HG02885 (cell line): ENCODE data around the gene GLB1L2.

Experiments
- ATAC-seq: cut with Tn5 transposase; IDR thresholded peaks from one replicate; pipeline ENCODE4 v1.9.1; 2021; ENCODE audit warnings: mild to moderate bottlenecking; ENCODE audit not compliant: unreplicated experiment, poor library complexity

Gene GLB1L2

DNA sequence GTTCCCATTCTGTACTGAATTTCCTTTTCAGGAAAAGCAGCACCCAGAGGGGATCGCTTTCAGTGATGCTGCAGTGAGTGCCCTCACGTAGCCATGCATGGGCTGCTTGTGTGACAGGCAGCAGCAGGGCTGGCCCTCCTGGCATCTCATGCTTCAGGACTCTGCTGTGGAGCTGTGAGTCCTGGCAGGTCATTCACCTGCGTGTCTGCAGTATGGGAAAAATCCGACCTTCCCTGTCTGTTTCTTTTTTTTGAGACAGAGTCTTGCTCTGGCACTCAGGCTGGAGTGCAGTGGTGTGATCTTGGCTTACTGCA is 13.4 kb downstream of the GLB1L2 start:
- no peak for ATAC-seq

DNA sequence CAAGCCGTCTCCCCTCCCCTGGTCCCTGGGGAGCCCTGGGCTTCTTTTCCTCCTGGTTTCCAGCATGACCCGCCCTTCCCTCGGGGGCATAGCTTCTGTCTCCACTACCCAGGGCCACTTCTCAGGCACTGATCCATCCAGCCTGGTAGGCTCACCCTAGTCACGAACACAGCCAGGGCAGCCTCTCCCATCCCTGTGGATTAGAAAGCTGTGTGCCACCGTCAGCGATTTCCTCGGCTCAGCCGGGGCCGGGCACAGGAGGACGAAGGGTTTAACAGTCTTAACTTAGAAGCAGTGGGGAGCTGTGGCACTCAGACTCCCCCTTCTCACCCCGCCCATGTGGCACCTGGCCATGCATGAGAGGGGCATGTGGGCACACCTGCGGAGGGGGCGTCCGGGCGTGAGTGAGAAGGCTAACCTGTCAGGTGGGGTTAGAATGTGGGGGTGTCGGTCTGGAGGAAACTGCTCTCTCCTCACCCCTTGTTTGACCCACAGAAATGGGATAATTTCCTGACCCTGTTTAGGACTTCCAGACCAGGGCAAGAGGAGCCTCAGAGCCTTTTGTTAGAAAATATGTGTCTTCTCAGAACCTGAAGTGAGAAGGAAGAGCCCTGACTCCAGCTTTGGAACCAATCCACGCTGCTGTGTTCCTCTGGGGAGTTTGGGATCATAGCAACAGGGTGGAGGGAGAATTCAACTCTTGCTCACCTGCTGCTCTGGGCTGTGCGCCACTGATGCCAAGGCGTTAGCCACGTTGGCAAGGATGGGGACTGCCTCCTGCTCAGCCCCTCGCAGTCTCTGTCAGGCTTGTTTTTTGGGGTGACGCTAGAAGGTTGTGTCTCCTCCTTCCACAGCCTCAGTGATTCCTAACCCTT is 14.6 kb downstream of the GLB1L2 start:
- ATAC-seq, result no peak

DNA sequence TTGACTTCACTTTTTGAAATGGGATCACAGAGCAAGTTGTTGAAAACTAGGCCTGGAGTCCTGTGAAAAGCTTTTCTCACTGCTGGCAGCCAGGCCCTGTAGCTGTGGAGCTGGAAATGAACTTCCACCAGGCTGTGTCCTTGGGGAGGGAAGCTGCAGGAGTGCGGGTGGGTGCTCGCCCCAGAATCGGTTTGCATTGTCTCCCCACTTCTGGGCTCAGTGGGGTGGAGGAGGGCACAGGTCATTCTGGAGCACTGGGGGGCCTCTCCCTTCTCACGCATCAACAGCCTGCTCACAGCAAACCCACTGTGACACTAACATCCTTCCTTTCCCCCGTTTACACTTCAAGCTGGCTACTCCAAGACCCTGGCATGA is 15.2 kb downstream of the GLB1L2 start:
- ATAC-seq, result no peak

DNA sequence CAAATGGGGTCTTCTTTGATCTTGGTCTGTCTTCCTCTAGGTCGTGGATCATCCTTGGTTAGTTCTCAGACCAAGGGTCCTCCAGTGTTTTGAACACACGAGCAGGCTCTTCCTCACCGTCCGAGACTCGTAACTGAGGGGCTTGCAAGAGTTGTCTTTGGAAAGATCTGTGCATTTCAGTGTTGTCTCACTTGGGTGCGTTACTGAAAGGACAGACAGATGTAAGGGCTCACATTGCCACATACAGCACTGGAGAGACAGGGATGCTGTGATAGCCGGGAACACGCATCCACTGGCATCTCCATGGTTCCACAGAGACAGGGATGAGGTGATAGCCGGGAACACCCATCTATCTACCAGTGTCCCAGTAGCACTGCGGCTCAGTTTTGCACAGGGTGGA is 15.7 kb downstream of the GLB1L2 start:
- ATAC-seq, result no peak

GRCh38 chr11:134349109-134349801 is 17.5 kb downstream of the GLB1L2 start:
- peak; percentile 42 for ATAC-seq

DNA sequence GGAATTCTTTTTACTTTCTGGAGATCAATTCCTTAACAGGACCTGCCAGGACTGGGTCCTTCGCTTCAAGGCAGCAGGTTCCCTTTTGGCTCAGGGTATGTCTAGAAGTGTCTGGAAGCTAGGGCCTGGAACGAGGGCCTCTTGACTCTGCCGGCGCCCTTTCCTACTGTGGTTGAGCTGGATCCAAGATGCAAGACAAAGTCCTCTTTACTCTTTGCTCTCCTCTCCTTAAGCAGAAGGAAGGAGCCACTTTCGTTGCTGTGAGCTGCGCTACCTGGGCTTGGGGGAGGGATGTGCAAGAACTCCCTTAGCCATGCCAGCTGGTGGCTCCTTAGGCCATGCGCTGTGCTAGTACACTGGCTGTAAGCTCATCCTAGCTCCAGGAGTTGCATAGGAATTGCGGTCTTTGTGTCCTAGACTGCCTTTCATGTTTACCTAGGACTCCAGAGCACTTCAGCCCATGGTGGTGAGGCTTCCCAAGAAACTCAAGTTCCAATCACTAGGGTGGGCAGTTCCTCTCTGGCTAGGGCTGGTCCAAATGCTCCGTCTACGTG is 18.1 kb downstream of the GLB1L2 start:
- ATAC-seq, result peak; percentile 11

GRCh38 chr11:134350381-134350780 is 18.6 kb downstream of the GLB1L2 start:
- ATAC-seq, result peak; percentile 84

DNA sequence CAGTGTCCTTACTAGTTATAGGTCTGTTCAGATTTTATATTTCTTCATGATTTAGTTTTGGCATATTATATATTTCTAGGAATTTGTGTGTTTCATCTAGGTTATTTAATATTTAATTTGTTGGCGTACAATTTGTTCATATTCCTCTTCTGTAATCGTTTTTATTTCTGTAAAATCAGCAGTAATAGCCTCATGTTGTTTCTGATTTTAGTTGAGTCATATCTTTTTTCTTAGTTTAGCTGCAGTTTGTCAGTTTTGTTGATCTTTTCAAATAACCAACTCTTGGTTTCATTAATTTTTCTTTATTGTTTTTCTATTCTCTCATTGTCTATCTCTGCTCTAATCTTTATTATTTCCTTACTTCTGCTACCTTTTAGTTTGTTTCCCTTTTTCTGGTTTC is 20.3 kb downstream of the GLB1L2 start:
- no peak for ATAC-seq

DNA sequence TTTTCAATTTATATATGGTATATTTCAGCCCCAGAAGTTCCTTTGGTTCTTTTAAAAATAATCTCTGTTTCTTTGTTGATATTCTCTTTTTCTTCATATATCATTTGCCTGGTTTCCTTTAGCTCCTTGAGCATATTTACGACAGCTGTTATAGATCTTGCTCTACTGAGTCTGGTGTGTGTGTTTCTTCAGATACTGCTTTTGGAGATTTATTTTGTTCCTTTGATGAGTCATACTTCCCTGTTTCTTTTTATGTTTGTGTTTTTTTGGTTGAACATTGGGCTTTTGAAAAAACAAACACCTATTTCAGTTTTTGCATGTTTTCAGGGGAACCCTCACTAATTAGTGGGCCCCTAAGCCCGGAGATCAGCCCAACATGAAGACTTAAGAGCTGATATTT is 23.3 kb downstream of the GLB1L2 start:
- ATAC-seq, result no peak

DNA sequence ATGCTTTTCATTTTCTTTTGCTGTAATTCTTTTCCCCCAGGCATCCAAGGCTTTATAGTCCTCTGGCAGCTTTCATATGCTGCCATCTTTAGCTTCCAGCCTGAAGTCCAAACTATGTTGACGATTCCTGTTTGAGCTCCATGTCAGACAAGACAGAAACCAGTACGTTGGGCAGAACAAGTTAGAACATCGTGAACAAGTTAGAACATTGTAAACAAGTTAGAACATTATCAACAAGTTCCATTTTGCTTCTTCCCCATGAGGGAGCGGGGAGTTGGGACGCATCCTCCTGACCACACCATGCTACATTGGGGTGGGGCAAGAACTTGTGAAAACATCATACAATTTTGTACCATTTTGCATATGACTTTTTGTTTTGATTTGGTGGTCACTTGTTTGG is 23.9 kb downstream of the GLB1L2 start:
- no peak for ATAC-seq

DNA sequence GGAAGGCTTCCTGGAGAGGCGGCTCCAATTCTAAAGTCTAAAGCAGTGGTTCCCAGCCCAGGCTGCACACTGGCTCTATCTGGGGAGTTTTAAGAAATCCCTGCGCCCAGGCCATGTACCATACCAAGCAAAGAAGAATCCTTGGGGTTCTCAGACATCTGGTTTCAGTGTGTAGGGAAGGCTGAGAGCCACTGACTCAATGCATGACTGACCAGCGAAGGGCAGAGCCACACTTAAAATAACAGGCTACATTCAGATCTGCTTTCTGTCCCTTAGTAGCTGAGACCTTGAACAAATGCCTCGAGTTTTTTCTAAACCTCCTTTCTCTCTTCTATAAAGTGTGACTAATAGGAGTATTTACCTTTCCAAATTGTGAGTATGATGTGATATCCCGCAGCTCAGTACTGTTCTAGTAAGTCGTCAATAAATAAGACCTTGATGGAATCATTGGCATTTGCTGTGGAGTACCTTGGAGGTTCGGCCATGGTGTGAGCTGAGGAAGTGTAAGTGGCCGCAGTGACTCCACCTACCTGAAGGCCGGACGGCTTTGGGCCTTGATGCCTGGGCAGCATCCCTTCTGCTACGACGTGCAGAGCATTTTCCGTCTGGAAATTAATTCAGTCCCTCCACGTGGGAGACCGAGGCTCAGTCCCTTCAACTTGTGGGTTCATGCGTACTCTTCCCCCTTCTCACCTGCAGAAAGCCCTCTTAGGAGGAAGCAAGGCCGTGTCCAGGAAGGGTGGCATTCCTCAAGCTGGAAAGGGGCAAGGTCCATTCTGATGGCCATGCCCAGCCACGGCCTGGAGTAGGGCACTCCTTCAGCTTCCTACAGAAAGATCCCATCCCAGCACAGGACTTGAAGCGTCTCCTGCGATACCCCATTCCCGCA is 25.1 kb downstream of the GLB1L2 start:
- no peak for ATAC-seq

- ATAC-seq, result no peak
These were observed 25.7 kb downstream of the GLB1L2 start for GRCh38 chr11:134357545-134357839.

DNA sequence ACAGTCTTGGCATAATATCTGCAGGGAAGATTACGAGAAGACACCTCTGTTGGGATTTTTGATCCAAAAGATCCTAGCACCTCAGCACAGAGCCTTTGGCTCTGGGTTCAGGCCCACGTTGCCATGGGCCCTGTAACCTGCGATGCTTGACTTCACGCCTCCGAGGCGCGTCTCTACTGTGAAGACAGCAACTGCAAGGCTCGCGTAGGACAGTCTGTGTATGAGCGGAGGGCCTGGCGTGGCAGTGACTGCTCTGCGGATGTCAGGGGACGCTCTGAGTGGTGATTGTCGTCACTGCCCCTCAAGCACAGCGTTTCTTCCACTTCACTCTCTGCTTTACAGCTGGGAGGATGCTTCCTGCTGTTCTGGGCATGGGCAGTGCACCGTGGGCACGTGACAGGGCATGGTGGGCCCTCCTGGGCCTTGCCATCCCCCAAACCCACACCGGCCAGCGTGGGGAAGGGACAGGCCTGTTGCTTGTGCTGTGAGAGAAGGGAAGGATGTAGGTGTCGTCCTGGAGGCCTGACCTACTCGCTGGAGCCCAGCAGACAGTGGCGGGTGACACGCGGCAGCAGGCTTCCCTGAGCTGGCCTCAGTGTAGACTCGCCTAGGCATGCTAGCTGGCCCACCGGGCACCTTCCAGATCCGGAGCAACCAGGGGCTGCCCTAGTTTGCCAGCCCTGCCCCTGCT is 26.5 kb downstream of the GLB1L2 start:
- no peak for ATAC-seq

- no peak for ATAC-seq
These were observed 27.2 kb downstream of the GLB1L2 start for GRCh38 chr11:134358856-134359490.

DNA sequence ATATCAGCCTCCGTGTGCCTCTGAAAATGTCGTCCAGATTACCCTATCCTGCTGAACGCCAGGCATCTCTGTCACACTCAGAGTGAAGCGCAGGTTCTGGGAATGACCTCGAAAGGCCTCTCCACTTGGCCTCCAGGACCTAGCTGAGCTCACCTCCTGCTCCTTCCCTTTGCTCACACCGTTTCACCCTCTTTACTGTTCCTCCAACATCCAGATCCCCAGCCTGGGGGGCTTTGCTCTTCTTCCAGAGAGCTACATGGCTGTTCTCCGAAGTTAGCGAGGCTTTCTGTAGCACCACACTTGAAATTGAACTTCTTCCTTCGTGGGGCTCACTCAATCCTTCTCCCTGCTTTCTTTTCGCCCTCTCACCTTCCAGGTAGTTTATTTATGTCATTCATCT is 27.9 kb downstream of the GLB1L2 start:
- no peak for ATAC-seq

- ATAC-seq, result peak; percentile 93
These were observed 28.5 kb downstream of the GLB1L2 start for GRCh38 chr11:134360050-134360835.

- no peak for ATAC-seq
These were observed 29.9 kb downstream of the GLB1L2 start for GRCh38 chr11:134361661-134362060.

- no peak for ATAC-seq
These were observed 30.6 kb downstream of the GLB1L2 start for GRCh38 chr11:134362192-134362901.
